Germinal center (tissue), 1 donor: Measurements from ENCODE around the gene GPR15.

Experiments
- DNase-seq: peaks from one replicate; pipeline ENCODE4 v3.0.0; 2012; ENCODE audit warnings: mixed read lengths, low spot score

The GPR15 gene

DNA sequence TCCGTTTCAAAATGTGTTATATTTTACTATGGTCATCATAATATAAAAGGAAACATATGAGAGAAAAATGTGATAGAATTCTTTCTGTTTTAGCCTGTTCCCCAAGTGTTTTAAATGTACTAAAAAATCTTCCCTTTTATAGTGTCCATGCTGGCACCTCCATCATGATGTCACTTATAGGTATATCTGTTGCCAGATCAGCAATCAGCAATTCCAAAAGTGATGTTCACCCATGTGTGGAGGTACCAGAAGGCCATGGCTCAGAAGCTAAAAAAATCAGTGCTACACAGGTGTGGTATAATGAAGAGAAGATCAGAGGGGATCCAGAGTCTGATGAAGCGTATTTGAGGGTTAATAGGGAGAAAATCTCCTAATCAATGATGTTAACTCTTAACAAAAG, 1.1 kb upstream of the GPR15 start:
- no peak for DNase-seq

DNA sequence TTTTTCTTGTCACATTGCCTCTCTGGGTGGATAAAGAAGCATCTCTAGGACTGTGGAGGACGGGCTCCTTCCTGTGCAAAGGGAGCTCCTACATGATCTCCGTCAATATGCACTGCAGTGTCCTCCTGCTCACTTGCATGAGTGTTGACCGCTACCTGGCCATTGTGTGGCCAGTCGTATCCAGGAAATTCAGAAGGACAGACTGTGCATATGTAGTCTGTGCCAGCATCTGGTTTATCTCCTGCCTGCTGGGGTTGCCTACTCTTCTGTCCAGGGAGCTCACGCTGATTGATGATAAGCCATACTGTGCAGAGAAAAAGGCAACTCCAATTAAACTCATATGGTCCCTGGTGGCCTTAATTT, 478 bp downstream of the GPR15 start:
- no peak for DNase-seq

DNA sequence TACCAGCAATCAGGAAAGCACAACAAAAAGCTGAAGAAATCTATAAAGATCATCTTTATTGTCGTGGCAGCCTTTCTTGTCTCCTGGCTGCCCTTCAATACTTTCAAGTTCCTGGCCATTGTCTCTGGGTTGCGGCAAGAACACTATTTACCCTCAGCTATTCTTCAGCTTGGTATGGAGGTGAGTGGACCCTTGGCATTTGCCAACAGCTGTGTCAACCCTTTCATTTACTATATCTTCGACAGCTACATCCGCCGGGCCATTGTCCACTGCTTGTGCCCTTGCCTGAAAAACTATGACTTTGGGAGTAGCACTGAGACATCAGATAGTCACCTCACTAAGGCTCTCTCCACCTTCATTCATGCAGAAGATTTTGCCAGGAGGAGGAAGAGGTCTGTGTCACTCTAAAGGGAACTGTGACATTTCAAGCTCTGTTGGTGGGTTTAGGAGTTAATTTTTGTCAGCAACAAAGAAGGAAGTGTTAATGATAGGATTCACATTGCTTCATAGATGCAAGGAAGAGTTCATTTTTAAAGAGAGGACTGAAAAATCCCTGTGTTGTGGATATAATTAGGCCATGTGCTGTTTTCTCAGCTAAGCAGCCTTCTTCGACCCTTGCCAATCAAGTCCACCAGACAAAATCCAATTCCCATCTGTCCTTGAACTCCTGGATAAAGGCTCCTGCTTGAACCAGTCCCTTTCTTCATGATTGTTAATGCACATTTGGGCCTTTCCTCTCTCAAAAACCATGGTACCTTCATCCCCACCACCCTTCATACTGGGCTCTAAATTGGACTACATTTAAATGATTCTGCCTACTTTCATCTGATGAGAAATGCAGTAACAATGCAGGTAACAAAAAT, 1.2 kb downstream of the GPR15 start:
- DNase-seq: no peak

DNA sequence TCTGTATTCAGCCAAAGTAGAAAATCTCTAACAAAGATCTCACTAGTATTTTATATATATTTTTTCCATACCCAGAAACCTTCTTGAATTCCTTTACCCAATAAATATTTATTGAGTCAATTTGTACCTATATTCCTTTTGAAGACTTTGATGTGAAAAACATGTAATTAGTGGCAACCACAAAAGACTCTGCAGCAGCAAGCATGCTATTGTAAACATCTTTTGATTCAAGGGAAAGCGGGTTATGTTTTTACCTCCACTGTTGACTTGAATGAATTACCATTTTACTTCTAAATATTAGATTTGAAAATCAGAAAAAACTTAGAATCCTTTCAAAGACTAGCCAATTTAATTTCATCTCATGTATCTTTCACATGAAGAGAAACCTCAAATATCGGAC, 2.4 kb downstream of the GPR15 start:
- DNase-seq: no peak

DNA sequence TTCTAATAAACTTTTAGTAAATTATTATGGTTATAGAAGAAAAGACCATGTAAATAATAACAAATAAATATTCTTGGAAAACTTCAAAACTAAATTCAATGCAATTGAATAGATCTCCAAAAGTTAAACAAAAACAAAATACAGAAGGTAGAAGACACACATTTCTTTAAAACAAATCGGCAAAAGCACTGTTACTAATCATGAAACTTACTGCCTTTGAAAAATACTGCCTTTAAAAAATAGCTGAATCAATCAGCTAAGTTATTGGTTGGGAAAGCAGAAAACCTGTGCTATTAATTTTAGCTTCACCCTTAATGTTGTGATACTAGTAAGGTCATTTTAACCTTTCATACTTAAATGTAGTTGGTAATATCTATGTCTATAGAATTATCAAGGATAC, 3.0 kb downstream of the GPR15 start:
- no peak for DNase-seq

DNA sequence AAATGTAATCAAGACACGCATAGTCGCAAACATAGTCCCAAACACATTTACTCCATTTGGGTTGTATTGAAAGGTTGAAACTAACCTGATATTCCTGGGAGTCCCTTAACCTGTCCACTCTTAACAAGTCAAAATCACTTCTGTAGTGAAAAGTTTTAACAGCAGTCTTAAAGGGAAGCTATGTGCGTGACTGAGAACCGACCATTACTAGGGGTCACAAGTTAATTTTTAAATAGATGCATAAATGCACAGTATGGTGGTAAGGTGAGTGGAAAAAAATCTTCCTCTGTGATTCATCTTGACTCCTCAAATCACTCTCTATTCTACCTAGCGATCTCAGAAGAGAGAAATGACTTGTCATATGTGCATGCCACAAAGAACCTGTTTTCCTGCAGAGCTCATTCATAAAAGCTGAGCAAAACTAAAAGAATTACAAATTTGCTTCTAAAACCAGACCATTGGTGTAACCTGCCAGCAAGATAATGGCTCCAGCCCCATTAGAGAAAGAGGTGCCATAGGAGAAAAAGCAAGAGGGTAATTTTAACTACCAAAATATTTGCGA, 4.8 kb downstream of the GPR15 start:
- DNase-seq: no peak

DNA sequence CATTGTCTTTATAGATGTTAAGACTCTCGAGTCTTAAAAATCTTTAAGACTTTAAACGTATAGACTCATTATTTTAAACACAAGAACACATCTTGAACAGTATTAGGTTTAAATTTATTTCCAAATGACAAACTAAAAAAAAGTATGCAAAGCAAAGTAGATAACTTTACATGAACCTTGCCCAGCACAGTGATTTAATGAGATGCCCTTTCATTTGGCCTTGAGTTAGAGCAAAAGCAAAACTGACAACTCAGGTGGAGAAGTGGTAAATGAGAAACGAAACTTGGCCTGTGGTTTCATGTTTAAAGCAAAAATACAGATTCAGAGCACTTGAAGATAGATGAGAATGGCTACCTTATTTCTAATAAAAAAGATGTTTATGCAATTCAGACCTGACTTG, 8.6 kb downstream of the GPR15 start:
- peak; percentile 52 for DNase-seq

DNA sequence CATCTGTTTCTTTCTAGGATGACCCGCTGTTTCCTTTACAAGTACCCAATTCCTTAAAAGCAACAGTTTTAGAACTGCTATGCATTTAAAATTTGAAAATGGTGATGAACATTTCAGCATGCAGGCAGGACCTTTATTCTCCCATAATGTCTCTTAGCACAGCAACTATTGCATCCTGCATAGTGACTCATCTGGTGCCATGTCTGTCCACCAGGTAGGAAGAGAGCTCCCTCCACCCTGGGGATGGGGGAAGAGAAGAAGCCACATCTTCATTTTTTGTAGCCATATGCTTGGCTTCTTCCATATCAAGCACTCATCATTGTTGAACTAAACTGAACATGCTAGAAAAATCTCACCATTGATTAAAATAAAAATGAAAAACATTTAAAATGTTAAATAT, 9.9 kb downstream of the GPR15 start:
- no peak for DNase-seq

DNA sequence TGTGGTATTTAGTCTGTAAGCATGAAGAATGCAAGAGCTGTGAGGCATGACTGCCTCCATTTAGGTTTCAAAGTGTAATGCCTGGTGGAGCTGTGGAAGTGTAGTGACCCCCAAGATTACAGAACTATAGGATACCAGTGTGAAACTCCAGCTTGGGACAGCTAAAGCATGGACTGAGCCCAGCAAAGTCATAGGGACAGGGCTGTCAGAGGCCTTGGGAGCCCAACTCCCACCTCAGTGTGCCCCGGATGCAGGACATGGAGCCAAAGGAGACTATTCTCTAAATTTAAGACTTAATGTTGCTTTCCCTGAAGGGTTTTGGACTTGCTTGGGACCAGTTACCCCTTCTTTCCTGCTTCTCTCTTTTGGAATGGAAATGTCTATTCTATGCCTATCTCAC, 10.8 kb downstream of the GPR15 start:
- DNase-seq: no peak

DNA sequence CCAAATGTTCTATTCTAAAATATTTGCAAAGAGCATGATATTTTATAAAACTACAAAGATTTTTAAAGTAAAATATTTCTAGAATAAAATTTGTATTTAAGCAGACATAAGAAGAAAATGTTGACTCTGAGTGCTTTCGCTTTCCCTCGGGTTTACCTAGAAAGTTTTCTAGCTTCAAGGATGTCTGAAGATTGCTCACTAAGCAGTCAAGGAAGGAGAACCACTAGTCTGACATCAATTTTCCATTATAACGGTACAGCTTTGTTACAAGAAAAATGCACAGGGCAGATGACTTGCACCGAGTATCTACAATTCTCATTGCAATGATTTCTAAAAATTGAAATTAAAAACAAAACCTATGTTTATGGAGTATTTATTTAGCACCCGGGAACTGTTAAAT, 14.2 kb downstream of the GPR15 start:
- no peak for DNase-seq

DNA sequence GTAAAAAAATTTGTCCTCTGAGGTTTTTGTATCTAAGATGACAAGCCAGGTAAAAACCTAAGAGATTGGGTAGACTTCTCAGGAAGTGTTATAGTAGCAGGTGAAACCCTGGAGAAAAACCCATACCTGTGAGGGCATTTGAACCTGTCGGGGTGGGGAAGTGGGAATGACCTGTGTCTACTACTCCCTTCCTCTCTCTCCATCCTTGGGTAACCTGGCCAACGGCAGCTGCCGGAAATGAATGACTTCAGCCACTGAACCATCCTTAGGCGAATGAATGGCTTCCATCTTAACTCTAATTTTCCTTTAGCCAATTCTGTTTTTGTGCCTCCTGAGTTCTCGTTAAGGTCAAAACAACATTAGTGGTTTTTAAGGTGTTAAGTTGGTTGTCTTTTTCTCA, 16.8 kb downstream of the GPR15 start:
- no peak for DNase-seq

DNA sequence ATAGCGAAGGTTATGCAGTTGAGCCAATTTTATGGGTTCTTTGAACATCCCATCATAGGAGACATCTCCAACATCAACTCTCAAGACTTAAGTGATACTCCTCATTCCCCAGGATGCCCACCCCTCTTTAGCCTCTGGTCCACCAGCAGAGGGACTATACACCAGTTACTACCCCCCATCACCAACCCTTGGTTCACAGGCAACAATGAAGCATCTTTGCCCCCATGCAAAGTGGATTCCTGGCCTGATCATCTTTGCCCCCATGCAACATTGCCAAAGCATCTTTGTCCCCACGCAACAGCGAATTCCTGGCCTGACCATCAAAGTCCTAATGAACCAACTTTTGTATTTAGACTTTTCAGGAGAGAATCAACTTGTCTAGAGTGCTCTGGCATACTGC, 19.1 kb downstream of the GPR15 start:
- no peak for DNase-seq

DNA sequence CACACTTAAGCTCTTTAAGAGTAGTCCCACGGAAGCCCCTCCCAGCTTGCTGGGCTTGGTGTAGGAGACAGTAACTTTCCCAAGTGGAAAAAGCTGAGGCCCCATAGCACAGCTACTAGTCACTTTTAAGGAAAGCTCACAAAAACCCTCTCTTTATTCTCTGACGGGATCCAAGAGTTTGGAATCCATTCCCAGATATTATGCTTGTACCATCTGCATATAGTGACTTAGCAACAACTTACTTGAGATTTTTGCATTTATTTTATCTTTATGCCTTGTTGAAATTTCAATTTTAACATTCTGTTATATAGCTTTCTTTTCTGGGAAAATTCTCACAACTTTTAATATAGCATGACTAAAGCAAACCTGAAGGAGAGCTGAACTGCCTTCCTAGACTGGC, 19.5 kb downstream of the GPR15 start:
- no peak for DNase-seq

DNA sequence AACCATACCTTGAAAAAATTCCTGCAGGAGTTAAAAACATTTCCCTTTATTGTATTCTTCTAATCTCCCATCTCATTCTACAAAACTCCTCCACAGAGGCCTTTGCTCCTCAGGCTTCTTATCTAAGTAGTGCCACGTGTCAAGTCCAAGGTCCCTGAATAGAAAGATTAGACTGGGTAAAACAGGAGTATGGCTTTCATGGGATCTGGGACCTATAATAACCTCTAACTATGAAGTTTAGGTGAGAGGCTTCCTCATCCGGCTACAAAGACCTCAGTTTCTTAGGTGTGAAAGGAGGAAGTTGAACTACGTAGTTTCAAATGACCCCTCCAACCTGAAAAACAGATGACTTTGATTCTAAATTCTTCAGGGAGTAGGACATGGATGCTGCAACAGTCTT, 20.0 kb downstream of the GPR15 start:
- DNase-seq: no peak

DNA sequence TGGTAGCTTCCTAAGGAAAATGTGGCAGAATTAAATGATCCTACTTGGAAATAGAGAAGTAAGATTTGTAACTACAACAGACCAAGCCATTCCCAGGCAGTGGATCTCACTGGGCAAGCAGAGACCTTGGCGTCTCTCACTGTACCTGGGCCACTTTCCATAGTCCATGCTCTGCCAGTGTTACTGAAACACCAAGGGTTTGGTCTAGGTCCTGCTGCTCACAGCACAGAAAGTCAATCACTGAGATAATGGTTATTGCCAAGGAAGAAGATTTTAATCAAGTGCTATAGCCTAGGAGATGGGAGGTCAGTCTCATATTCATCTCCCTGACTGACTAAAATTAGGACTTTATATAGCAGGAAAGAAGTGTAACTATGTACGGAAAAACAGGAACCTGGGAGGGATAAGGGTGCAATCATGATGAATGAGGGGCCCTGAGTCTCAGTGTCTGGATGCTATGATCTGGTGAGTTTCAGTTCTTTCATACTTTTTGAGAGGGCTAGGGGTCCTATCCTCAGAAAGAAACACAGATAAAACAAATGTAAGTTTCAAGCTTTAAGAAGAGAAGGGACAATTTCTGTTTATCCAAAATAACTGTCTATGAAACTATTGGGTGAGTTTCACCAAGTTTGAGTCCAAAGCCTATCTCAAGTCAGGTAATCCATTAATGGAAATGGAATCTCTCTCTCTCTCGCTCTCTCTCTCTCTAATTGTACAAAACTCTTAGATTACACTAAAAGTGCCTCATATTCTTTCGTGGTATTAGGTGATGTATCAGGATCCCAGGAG, 20.6 kb downstream of the GPR15 start:
- no peak for DNase-seq

DNA sequence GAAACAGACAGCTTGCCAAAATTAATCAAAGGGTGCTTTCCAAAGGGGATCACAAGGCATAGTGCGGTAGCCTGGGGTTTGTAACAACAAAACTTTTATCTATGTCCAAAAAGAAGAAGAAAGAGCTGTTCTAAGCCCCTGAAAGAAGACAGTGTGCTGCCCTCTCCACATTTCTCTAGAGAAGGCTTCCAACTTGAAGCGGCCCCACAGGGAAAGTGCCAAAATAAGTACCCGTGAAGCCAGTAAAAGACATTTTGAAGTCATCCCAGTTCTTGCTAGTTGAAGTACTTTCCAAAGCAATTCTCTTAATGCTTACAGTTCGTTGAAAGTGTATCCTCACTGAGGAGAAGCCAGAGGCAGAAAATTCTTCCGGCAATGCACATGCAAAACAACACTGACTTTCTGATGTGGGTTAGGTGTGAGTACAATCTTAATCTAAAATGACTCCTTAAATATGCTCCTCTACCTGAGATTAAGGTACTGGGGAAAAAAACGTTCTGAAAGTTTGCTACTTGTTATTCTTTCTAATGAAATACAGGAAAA, 21.3 kb downstream of the GPR15 start:
- no peak for DNase-seq

DNA sequence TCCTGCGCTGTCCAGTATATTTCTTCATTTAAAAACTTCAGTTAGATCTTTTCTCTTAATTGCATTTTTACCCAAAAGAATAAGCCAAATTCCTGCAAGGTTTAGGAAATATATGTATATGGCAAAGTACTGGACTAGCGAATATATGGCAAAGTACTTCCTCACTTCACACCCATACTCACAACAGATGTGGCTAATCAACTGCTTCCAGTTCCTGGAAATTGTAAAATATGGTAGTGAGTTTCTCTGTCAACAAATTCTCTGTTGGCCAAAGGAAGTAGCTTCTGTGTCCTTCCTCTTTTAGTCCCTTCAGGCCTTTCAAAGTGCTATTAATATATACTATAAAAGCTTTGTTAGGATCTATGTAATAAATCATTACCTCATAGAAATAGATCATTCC, 22.0 kb downstream of the GPR15 start:
- no peak for DNase-seq

DNA sequence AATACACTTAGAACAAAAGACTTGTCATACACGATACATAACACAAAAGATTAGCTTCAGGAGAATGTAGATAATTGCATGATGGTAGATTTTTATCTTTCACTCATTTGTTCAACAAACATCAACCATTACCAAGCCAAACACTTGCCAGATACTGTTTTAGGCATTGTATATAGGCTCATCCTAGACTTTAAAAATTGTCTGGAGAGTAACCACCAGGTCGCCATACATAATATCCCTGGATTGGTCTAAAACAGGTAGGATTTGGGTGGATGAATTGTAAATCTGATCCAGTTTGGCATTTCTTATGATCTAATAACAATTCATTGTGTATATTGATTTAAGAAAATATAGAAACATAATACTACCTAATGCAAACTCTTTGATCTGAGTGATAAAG, 22.8 kb downstream of the GPR15 start:
- DNase-seq: no peak

DNA sequence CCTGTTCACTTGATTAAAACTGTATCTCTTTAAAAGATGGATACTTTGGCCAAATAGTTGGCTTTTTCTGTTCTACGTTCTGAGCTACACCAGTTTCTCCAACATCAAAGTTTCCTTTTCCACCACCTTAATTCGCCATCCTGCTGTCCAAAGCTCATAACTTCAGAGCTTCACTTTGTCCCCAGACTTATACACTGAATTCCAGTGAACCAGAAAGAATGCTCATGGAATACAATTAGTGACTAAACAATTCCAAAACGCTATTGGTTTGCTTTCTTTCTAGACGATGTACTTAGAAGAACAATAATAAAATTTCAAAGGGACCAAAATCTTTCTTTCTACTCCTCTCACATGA, 23.2 kb downstream of the GPR15 start:
- DNase-seq: no peak

DNA sequence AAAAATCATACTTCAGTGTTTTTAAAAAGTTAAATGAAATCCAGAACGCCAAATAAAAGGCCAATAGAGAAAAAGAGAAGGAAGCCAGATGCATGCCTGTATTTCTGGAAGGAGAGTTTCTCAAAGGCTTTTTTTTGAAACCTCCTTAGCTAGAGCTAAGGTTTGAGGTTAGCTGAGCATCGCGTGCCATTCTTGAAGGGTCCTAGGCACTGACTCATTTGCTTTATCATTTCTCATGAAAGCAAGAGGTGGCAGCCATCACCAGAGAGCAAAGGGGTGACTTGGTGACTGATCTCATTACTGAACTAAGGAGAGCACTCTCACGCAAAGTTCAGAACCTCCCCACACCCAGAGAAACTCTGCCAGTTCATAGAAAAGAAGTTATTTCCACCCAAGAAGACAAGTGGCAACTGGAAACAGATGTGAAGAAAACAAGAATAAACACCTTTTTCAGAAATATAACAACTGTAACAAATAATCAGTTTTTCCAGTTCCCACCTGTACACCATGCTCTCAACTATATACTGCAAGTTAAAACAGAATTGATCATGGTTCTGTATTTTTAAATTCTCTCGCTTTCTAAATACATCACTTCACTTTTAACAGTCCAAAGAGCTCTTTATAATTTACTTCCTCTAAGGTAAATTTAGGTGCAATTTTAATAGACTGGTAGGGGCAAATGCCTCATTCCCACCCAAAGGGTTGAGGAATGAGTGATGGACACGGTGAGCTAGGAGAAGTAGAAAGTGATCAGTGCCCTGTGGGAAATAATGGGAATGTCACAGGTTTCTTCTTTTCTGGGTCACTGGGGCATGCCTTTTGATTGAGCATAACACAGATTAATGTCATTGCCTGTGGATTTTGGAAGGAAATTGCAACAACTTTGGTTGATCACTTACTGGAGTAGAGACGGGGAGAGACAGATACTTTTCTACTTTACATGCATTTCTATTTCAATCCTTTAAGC, 24.7 kb downstream of the GPR15 start:
- no peak for DNase-seq

DNA sequence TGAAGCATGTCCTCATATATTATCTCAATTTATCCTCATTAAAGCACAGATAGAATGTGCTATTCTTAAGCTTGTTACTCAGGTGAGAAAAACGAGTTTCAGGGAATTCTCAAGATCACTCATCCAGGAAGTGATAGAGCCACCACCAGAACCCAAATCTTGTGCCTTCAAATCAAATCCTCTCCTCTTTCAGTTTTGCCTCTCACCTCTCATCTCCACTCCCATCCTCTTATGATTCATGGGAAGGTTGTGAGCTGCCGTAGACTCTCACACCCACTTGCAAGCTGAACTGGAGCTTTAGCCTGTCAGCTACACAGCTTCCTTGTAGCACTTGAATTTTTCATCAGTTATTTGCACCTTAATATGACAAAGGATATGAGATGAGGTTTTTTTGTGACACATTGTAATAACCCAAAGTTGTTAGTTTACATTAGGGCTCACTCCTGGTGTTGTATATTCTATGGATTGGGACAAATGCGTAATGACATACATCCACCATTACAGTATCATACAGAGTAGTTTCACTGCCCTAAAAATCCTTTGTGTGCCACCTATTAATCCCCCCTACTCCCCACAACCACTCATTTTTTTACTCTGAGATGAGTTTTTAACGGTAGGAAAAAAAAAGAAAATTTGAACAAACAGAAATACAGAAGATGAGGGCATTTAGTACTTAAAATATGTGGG, 25.7 kb downstream of the GPR15 start:
- DNase-seq: no peak
